NCI-H1105 treated with DMSO at 0.1 percent for 48 hours (cell line): ENCODE measurements around the gene SIVA1.
"Not testable (repeated sequence)": the region's sequence is repeated elsewhere in the genome, so short reads cannot be mapped to it uniquely, and the experiment has no call there.

ENCODE experiments used
- DNase-seq: peaks from one replicate; lab custom pipeline; 2025; lab: John Stamatoyannopoulos, UW

Gene SIVA1

DNA sequence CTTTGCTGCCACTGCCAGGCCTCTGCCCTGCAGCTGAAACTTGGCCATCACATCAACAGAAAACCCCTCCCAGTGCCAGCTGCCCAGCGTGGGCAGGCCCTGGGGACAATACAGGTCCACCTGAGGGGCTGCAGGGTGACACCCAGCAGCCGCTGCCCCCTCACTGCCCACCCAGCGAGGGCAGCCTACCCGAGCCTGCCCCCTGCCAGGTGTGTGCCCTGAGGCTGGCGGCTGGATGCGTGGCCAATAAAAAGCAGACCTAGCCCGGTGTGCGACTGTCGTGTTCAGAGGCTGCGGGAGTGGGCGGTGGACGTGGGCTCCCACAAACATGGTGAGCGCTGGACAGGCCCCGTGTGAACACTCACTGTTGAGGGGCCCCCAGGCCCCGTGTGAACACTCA, 33.6 kb upstream of the SIVA1 start:
- DNase-seq, result no peak

DNA sequence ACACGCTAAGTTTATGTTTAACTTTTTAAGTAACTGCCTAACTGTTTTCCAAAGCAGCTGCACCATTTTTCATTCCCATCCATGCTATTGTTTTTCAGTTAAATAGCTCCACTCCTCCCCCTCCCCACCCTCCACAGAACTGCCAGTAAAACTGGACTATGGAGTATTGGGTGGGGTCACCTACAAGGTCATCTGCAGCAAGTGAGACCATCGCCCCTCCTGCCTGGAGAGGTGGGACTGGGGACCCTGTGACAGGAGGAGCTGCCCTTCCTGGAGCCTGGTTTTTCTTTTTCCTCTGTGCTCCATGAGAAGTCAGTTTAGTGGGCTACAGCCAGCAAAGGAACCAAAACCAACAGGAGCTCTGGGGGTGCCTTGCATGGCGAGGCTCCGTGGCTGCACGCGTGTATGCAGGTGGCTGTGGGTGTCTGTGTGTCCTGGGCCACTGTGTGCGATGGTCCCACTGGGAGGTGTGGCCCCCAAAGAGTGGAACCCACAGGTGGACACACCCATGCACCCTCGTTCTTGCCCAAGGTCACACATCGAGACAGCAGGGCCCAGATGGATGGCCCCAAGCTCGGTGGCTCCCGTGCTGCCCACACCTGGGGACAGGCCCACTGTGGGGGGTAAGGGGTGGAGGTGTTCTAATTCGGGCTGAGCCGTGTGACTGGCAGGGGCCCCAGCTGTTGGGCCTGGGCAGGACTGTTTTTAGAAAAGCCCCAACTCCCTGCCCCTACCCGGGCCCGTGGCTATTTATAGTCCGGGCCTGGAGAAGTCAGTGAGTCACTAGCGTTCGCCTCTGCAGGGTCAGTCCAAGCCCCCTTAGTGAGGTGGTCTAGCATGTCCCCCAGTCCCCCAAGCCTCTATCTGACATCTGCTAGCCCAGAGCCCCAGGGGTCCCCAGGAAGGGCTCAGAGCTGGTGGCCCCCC, 31.2 kb upstream of the SIVA1 start:
- DNase-seq, result no peak

DNA sequence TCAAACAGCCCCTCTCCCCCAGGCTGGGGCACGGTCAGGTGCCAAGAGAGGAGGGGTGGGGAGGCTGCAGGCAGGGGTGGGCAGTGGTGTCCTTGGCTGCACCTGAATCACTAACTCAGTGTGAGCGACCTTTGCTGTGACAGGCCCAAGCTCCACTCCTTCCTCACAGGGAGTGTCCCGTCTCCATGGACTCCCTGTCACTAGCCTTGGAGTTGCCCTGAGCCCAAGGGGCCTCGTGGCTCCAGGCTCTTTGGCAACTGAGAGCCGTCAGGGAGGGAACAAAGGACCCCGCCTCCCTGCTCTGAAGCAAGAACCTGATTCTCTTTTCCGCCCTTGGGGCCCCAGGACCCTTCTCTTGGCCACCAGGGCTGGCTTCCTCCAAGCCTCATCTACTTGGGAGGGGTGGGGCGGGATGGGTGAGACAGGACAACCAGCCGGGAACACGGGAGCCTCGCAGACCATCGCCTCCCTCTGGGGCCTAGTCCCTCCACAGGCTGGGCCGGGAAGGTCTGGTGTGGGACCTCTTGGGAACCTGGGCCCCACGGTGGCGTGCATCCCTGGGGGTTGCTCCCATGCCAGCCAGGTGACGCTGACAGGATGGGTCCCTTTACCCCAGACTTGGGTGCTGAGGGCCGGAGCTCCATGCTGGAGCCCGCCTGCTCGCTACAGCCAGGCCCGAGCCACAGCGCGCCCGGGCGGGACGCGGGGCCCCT, 29.9 kb upstream of the SIVA1 start:
- no peak for DNase-seq

DNA sequence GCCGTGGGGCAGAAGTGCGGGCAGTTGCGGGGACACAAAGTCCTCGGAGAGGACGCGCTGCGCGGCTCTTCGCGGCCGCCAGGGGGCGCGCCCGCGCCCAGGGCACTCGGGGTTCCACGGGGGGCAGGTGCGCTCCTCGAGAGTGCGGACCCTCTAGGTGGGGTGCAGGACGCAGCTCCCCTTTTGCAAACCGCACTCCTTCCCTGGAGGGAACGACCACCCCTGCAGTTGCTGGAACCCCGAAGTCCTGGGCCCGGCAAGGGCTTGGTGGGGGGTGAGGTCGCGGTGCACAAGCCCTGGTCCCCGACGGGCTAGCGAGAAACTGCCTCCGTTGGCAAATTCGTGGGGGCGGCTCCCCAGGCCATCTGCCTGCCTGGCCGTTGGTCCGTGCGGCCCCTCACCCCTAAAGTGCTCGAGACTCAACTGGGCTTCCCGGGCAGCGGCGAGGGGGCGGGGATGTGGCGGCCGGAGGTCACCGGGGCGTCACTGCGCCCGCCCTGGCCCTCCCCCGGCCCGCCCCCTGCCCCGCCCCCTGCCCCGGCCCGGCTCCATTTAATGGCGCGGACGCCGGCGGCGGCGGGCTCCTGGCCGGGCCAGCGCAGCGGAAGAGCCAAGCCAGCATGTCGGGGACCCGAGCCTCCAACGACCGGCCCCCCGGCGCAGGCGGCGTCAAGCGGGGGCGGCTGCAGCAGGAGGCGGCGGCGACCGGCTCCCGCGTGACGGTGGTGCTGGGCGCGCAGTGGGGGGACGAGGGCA, 29.1 kb upstream of the SIVA1 start, which contains the start of gene ADSS1:
Gene ADSS1 (plus strand): TSS at position 579 of the 756 bp plus-strand sequence. CDS start 42 bp downstream, at position 621.
- peak; percentile 38 for DNase-seq

DNA sequence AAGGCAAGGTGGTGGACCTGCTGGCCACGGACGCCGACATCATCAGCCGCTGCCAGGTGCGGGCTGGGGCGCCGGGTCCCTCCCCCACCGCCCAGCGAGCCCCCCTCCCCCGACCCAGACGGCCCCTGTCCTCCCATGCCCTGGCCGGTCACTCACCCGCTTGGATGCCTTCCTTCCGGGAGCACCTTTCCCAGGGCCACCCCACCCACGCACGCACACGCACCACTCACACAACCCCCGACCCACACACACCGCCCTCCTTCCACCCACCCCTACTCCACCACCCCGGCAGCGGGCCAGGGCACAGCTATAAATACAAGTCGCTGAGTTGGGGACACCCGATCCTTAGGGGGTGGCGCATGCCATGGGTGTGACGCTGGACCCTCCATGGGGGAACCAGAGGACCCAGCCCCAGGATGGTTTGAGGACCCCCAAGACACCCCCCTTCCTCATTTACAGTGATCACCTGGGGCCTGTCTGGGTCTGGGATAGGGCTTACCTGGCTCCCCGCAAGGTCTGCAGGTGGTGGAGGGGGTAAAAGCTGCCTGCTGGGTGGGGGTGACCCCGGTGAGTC, 28.5 kb upstream of the SIVA1 start:
- no peak for DNase-seq

DNA sequence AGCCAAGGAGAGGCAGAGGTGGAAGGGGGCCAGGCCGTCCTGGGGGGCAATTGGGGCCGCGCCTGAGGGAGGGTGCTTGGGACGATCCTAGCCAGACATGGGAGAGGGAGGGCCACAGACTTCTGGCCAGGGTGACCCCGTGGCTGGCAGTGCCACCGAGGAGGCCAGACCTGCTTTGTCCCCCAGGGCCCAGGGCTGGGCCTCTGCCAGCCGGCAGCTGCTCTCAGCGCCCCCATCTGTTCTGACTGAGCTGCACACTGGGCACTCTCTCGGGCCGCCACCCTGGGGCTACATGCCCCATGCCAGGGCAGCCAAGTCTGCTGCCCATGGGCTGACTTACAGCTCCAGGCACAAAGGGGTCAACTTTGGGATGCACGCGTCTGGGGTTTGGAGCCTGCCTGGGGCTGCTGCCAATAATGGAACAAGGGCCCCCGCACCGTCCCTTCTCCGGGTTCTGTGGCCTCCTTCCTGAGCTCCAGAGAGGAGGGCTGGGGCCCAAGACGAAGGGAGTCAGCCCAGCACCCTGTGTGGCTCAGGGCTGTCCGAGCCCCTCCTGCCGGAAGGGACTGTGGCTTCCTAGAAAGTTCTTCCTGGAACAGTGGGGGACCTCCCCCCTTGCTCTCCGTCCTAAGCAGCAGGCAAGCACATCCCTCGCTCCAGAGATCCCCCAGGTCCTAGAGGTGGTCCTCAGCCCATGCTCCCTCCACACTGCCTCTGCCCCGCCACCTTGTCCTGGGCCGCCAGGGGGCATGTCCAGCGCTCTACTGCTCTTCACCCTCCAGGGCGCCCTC, 27.8 kb upstream of the SIVA1 start:
- no peak for DNase-seq

DNA sequence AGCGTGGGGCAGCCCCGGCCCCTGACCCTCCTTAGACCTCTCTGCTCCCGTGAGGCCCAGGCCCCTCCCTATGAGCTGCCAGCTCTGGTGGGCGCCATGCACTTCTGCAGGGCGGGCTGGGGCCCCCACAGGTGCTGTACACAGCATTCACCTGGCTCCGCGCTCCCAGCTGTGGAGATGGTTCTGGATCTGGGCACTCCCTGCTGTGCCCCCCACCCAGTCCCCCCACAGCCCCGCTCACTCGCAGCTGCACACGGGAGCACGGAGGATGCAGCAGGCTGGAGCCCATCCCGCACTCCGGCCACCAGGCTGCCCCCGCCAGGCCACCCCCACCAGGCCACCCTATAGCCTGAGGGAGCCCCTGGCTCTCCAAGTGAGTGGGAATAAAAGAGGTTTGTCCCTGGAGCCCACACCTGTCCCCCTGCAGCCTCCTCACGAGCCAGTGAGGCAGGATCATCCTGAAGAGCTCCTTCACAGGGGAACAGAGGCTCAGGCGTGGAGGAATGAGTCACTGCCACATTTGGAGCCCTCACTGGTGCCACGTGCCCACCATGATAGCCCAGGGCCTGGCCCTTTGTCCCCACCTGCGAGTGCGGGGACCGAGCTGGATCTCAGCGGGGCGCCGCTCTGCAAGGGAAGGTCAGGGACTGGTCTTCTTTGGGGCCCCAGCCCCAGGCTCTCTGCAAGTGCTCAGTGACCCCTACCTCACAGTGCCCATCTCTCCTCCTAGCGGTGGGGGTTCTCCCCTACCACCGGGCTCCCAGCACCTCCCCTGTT, 27.0 kb upstream of the SIVA1 start:
- no peak for DNase-seq

DNA sequence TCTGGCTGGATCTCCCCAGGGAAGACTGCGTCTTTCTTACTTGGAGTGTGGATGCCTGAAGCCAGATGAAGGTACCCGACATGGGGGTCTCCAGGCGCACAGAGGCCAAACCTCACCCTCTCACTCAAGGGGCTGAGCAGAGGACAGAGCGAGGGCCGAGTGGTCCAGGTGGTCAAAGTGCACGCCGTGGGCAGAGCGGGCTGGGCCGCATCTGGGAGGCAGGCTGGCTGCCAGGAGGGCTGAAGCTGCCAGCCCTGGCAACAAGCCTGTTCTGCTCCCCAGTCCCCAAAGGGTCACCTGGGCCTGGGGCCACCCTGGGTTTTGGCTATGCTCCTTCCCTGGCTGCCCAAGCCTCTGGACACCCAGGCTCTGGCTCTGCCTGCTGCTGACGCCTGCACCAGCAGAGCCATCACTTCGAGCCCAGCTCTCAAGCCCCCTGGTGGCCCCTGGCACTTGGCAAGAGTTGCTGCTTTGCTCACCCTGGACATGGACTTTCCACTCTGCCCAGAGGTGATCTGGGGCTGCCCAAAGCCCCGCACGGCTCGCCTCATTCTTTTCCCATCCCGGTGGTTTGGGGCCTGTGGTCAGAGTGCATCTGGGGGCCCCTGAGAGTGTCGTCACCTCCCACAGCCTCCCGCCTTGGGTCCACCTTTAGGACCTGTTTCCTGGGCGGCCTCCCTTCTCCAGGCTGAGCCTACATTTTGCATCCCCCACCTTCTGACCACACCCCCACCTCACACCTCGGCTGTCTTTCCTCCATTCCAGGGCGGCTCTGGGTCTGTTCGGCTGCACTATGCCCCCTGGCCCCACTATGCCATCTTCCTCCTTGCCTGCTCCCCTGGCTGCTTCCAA, 26.1 kb upstream of the SIVA1 start:
- no peak for DNase-seq

DNA sequence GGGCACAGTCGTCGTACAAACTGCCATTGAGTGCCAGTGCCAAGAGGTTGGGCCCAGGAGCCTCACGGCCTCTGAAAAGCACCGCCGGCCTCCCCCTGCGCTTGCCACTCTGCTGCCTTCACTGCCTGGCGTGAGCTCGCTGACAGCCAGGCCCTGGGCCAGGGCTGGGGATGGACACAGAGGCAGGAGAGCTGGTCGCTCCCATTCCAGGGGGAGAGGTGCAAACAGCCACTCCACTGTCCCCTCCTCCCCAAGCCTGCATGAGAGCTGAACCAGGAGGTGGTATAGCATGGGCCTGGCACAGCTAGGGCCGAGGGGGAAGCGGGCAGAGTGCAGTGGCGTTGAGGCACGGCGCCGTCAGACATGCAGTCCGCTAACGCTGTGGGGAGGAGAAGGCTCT, 24.3 kb upstream of the SIVA1 start:
- no peak for DNase-seq

DNA sequence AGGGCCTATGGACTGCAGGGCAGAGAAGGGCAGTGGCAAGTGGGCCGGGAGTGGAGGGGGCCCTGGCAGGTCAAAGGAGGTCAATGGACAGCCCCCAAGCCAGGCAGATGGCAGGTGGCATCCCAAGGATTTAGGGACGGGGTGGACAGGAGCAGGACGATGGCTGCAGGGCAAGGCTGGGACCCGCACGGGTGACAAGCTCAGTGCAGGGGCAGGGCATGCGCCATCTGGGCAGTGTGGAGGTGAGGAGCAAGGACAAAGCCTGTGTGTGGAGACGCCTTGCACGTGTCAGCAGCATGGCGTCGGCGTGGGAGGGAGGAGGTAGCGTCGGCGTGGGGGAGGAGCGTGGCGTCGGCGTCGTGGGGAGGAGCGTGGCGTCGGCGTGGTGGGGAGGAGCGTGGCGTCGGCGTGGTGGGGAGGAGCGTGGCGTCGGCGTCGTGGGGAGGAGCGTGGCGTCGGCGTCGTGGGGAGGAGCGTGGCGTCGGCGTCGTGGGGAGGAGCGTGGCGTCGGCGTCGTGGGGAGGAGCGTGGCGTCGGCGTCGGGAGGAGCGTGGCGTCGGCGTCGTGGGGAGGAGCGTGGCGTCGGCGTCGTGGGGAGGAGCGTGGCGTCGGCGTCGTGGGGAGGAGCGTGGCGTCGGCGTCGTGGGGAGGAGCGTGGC, 23.6 kb upstream of the SIVA1 start:
- DNase-seq, result not testable (repeated sequence)

DNA sequence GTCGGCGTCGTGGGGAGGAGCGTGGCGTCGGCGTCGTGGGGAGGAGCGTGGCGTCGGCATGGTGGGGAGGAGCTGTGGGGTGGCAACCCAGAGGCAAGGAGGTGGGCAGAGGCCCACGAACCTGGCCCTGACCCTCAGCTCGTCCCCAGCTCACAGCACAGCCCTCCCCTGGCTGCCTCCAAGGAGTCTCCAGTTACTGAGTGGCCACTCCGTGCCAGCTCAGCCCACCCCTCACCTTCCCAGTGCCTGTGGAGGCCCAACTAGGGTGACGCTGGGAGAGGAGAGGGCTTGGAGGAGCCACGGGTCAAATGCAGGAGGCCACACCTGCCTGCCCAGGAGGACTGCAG, 23.1 kb upstream of the SIVA1 start:
- no peak for DNase-seq

DNA sequence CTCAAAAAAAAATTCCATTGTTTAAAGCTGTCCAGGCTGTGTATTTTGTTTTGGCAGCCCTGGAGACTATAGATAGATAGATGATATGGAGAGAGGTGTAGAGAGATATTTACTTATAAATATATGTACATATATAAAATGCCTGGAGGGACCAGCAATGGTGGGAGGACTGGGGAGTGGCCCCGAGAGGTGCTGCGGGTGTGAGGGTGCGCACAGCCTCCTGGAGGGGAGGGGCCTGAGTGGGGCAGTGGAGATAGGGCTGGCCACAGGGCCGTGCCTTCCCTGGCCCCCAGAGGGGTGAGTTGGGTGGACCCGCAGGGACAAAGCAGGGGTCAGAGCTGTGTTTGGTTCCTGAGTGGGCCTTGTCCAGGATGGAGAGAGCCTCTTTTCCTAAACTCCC, 22.5 kb upstream of the SIVA1 start:
- DNase-seq, result no peak

DNA sequence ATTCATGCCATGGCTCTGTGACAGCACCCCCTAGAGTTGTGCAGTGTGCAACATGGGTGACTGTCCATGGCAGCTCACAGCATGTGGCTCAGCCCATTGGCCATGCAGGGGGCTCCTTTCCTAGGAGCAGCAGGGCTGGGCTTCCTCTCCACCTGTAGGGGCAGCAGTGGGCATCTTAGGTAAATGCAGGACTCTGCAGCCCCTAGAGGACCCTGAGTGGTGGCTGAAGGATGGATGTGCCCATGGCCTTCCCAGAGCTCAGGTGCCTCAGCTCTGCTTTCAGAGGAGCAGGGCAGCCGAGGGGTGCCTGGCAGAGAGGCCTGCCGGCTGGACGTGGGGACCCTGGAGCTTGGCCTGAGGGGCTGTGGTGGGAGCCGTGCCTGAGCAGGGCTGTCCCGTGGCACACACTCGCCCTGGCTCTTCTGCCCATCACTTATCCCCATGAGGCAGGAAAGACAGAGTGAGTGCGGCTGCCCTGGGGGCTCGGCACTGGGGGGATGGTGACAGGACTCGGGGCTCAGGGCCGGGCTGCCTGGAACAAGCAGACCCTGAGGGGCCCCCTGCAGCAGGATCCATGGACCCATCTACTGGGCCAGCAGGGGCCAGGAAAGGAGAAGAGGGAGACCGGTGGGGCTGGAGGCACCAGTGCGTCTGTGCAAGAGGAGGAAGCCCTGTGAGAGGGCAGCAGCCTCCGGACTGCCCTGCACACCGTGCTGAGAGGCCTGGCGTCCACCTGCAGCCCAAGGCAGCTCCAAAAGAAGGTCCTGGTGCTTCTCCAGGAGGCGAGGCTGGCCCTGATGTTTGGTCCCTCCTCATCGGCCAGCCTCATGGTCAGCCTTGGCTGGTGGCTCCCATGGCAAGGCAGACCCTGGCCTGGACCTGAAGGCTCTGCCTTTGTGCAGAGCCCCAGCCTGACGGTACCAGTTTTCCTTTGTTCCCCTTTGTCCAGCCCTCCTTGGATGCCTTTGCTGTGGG, 21.3 kb upstream of the SIVA1 start:
- no peak for DNase-seq

DNA sequence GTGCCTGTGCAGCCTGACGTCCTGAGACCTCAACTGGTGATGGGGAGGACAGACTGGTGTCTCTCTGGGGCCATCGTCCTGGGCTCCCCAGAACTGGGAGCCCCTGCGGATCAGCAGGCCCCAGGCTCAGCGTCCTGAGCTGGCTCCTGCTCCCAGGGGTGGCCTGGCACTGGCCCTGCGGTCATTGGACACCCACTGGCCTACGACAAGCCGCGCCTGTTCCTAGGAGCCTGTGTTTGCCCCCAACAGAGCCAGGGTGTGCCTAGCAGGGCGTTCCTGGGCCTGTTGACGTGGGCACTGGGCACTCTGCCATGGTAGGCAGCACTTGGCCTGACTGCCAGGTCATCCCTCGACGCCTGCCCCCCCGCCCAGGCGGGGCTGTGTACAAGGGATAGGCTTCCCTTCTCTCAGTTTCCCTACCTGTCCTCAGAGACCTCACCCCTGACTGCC, 20.6 kb upstream of the SIVA1 start:
- no peak for DNase-seq

DNA sequence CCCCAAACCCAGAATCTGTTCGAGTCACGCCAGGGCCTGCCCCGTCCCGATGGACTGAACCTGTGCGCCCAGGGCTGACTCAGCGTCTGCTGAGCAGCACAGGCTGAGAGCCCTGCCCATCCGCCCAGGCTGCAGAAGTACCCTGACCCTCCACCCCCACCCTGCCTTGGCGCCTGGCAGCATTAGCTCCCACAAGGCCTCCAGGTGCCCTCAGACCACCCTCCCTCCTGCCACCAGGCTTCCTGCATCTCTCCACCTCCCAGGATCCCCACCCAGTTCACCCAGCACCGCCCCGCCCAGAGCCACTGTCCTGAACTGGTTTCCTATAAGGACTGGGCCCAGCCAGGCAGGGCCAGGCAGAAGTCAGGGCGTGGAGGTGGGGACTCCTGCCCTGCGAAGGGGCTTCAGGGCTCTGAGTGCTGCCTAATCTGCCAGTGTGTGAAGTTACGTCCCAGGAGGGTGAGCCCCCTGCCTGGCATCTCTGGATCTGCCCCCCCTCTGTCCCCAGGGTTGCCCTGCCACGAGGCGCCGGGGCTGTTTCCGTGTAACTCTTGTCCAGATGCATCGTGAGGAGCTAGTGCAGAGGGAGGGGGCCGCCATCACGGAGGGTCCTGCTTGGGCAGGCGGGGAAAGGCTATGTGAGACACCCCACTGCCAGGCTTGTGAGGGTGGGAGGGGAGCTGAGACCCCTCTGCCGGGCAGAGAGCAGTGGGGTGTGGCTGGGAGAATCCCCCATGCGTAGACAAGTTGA, 19.8 kb upstream of the SIVA1 start:
- no peak for DNase-seq

DNA sequence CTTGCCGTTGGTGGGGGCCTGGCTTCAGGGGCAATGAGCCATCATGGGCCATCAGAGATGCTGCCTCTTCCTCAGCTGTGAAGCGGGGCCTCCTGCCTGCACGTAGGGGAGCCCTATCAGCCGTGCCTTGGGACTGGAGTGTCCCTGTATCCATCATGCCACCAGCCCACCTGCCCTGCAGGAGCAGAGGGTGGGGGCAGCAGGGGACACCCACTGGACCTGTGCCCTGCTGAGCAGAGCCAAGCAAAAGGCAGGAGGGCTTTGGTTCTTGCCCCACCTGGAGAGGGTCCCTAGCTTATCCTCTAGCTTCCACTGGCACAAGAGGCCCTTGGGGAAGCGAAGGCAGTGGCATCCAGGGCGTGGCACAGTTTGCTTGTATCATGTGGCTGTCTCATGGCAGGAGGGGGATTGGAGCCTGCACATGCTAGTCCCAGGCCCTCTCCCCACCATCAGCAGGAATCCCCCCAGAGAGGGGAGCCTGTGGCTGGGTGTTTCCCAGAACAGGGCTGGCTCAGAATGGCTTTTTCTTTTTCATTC, 18.8 kb upstream of the SIVA1 start:
- DNase-seq, result no peak

DNA sequence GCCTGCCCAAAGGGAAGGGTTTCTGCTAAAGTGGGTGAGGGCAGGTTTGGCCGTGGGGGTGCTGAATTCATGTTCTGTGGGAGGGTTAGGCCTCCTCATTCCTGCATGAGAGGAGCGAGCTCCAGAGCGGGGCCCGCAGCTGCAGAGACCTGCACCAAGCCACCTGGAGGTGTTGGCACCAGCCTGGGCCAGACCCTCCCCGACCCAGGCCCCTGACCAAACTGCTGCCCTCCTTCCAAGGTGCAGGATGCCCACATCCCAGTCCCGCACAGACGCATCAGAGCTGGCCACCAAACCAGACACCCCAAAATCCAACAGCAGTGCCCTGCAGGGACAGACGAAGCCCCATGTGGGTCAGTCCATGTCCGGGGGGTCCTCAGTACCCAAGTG, 18.4 kb upstream of the SIVA1 start:
- DNase-seq, result no peak
